Right lobe of liver (tissue), 6 donors: ENCODE results near the gene SLC2A8. TPM values are rescaled to one million over a fixed set of nuclear protein-coding genes. Genes with fewer than 3 reads are reported as not detected.
A peak's percentile ranks its signal among the peaks of the same experiment; 100 is the strongest.

Experiments
- ATAC-seq, 4 donors: fragments of 200-7000 bp; cut with Tn5 transposase; one replicate each; pipeline ENCODE4 v1.9.1; 2020; ENCODE audit warnings: mild to moderate bottlenecking in 4 of 4, moderate library complexity in 4 of 4
- DNase-seq, 3 donors: peaks; one replicate each; pipeline ENCODE4 v3.0.0-alpha.2; 2020
- H3K27ac ChIP-seq, 3 donors: fragments of 200-600 bp; one replicate each; pipeline ENCODE4 v1.8.0; 2022
- H3K27me3 ChIP-seq, 2 donors: fragments of 200-600 bp; one replicate each; pipeline ENCODE4 v1.8.0; 2022
- H3K36me3 ChIP-seq, 4 donors: fragments of 200-600 bp; sonication (generic) in 1 of 4; one replicate each; pipeline versions ENCODE4 v1.5.1 to v1.8.0; 2017 to 2022; ENCODE audit warnings: control low read depth in 1 of 4
- H3K4me1 ChIP-seq, 4 donors: fragments of 200-600 bp; sonication (generic) in 1 of 4; one replicate each; pipeline versions ENCODE4 v1.5.1 to v1.8.0; 2017 to 2022; ENCODE audit warnings: control low read depth in 1 of 4
- H3K4me3 ChIP-seq, 3 donors: fragments of 200-600 bp; one replicate each; pipeline ENCODE4 v1.8.0; 2022
- H3K9me3 ChIP-seq, 4 donors: fragments of 200-600 bp; sonication (generic) in 1 of 4; one replicate each; pipeline versions ENCODE4 v1.5.1 to v1.8.0; 2017 to 2022; ENCODE audit warnings: control low read depth in 1 of 4
- POLR2A ChIP-seq: fragments of 450-650 bp; IDR thresholded peaks from one replicate; pipeline ENCODE4 v1.6.1; 2017; ENCODE audit warnings: antibody characterized with exemption, mild to moderate bottlenecking
- WGBS: methylation state at CpG from one replicate; pipeline ENCODE4 v1.1.6; 2018; ENCODE audit warnings: low coverage, low lambda C conversion rate; ENCODE audit not compliant: insufficient coverage; ENCODE audit errors: missing lambda C conversion rate; 5-methylcytosine and 5-hydroxymethylcytosine counted together
- intact Hi-C, 2 donors: fragments of 100-400 bp; cut with DNase I; formaldehyde crosslinking; loops; one replicate each; pipeline versions ENCODE4 v1.11.2 to v1.14.1; 2022
- total RNA-seq, 6 experiments: library from RNA; depleted of rRNA in 2 of 6; stranded (reverse); fragments of >200 nt in 2 of 6; fragmentation: NEBNext Ultra II Directional in 3 of 6; extraction: Animal tissue kit (Norgen Biotek cat#: 25700) in 3 of 6; gene quantifications; one replicate each; pipeline versions ENCODE4 v1.1.0 to v1.2.4, GENCODE V29; 2016 to 2023
- TF ChIP-seq, protein P1 (sequence below), 4 donors: fragments of 200-600 bp in 3 of 4; fragments of 450-650 bp in 1 of 4; IDR thresholded peaks; one replicate each; pipeline versions ENCODE4 v1.5.1 to v1.8.0; 2016 to 2022; ENCODE audit warnings: antibody characterized with exemption in 4 of 4, mild to moderate bottlenecking in 2 of 4
- donor health status: DM: no; HTN: yes; CAD: no.
- donor health status: DM: no; HTN: no; CAD: no.
- donor health status: DM: no; HTN: no; CAD: no.
- donor health status: DM: no; HTN: yes; CAD: no.
- donor health status: DM: no; HTN: yes; CAD: no.

SLC2A8 gene
- total RNA-seq, 6 experiments from 2014 or later: 16.2 to 25.0 (median 18.8) TPM

DNA sequence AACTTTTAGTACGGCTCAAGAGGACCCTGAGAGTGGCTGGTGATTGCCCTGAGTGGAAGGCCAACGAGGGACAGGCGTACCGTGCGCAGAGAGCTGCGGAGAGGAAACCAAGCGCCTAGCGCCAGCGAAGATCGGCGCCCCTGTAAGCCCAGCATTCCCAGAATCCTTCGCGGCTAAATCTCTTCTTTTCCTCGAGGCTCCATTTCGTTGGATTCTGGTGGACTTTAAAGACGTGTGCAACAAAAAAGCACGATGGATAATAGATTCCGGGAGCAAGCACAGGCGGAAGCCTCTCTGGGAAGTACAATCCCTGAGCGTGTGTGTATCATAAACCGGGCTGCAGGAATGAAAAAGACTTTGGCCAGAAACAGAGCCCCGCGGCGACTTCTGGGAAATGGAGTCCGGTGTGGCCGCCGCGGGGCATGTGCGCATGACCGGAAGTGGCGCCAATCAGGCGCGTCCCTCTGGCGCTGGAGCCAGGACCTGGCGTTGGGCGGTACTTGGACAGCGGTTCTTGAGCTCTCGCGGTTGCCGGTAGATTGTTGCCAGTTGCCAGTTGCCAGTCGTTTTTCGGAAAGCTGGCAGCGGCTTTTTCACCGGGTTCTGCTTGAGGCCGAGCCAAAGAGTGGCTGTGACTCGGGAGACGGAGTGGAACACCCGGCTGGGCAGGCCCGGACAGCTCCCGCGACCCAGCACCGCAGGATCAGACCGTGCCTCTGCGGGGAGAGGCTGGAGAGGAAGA, 27.1 kb downstream of the SLC2A8 start, which contains the start of gene ZNF79:
Gene ZNF79, plus strand, starts transcription at position 449 of the 742 bp plus-strand sequence. CDS start 406 bp downstream, outside the sequence.
- Histone ChIP-seq H3K4me1 (peaks cover 0 to 38% (median 8%) of the 10 kb centered on the region in 4 donors), H3K4me3 (peak within 1 kb of the TSS; percentile 64 to 95 (median 89)), H3K27me3 (no peaks in the 10 kb centered on the region), H3K36me3 (peaks cover 0 to 9% (median 2%) of the 10 kb centered on the region in 4 donors), H3K27ac (peak within 1 kb of the TSS; percentile 65 to 92 (median 79)), H3K9me3 (no peaks in the 10 kb centered on the region)
- peak; percentile 64 for TF ChIP-seq POLR2A
- TF ChIP-seq, protein P1, sequence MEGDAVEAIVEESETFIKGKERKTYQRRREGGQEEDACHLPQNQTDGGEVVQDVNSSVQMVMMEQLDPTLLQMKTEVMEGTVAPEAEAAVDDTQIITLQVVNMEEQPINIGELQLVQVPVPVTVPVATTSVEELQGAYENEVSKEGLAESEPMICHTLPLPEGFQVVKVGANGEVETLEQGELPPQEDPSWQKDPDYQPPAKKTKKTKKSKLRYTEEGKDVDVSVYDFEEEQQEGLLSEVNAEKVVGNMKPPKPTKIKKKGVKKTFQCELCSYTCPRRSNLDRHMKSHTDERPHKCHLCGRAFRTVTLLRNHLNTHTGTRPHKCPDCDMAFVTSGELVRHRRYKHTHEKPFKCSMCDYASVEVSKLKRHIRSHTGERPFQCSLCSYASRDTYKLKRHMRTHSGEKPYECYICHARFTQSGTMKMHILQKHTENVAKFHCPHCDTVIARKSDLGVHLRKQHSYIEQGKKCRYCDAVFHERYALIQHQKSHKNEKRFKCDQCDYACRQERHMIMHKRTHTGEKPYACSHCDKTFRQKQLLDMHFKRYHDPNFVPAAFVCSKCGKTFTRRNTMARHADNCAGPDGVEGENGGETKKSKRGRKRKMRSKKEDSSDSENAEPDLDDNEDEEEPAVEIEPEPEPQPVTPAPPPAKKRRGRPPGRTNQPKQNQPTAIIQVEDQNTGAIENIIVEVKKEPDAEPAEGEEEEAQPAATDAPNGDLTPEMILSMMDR (IDR thresholded peaks at IDR 0.05): no peak
- ATAC-seq: peak; percentile 93 to 94 (median 94)
- intact Hi-C loops: no loop called here
- WGBS: 0% methylated on average over 13 of the region's 54 CpGs
- DNase-seq: peak; percentile 93 to 95 (median 95)

DNA sequence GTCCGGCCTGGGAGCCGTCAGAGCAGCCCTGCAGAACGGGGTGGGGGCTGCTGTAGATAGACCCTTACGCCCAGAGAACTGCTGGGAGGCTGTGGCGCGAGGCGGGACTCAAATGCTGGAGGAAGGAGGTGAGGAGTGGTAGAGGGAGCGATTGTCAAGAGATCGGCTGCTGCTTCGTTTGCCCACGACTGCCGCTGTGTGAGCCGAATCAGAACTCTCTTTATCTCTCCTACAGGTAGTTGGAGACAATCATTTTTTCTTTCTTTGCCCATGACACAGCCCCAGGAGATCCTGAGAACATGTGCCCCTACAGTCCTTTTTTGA, 27.7 kb downstream of the SLC2A8 start:
- H3K4me1 ChIP-seq: peaks cover 0 to 38% (median 8%) of the 10 kb centered on the region in 4 donors
- H3K36me3 ChIP-seq: peaks cover 0 to 13% (median 2%) of the 10 kb centered on the region in 4 donors
- peak overlapping the region; percentile 65 to 92 (median 79) for H3K27ac ChIP-seq
- no peaks in the 10 kb centered on the region for H3K27me3 ChIP-seq
- H3K4me3 ChIP-seq: peak overlapping the region; percentile 64 to 95 (median 89)
- TF ChIP-seq, protein P1 (IDR thresholded peaks at IDR 0.05): no peak
- TF ChIP-seq POLR2A: no peak
- intact Hi-C loops: no loop called here
- DNase-seq (no peak), ATAC-seq (peak in 3 of 4 donors; percentile 31 to 45 (median 40))
- 0% methylated on average over 9 of the region's 13 CpGs for WGBS
- no peaks in the 10 kb centered on the region for H3K9me3 ChIP-seq

DNA sequence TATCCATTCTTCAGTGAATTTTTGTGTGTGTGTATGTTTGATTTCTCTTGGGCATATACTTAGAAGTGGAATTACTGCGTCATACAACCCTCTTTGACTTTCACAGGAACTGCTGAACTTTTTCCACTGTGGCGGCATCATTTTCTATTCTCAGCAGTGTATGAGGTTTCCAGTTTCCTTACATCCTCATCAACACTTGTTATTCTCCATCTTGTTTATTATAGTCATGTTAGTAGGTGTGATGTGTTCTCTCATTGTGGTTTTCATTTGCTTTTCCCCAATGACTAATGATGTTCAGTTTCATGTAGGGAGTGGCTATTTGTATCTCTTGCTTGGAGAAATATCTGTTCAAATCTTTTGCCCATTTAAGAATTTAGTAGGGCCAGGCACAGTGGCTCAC, 29.8 kb downstream of the SLC2A8 start:
- no peak overlapping the region for H3K27ac ChIP-seq

DNA sequence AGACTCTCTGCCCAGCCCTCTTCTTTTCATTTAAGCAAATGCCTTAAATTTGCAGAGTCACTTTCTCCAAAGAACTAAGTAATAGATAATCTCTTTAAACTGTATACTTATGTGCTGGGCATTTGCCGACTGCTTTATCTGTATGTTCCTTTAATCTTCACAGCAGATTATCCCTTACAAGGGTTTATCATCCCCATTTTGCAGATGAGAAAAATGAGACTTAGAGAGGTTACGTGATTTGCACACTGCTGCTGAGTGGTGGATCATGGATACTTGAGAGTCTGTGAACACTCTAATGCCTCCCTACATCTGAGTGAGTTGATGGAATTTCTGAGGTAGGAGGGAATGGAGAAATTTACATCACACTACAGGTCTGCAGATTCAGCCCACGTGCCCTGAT, 31.4 kb downstream of the SLC2A8 start:
- no peak for TF ChIP-seq POLR2A
- TF ChIP-seq, protein P1 (IDR thresholded peaks at IDR 0.05): no peak
- ATAC-seq (no peak), DNase-seq (no peak)
- no peak overlapping the region for H3K4me3 ChIP-seq
- WGBS: 90% methylated on average over 3 of the region's 3 CpGs
- peaks cover 0 to 29% (median 2%) of the 10 kb centered on the region in 4 donors for H3K36me3 ChIP-seq
- no peaks in the 10 kb centered on the region for H3K9me3 ChIP-seq
- peaks cover 0 to 14% (median 5%) of the 10 kb centered on the region in 4 donors for H3K4me1 ChIP-seq
- H3K27ac ChIP-seq: no peak overlapping the region
- H3K27me3 ChIP-seq: no peaks in the 10 kb centered on the region
- intact Hi-C loops: no loop called here

More for the DNA sequence above, 29.8 kb downstream of the SLC2A8 start:
- DNase-seq (no peak), ATAC-seq (no peak)
- TF ChIP-seq, protein P1 (IDR thresholded peaks at IDR 0.05): no peak
- TF ChIP-seq POLR2A: no peak
- H3K4me3 ChIP-seq: no peak overlapping the region
- intact Hi-C loops: no loop called here
- H3K27me3 ChIP-seq: no peaks in the 10 kb centered on the region
- WGBS: 96% methylated on average over 2 of the region's 2 CpGs
- H3K4me1 ChIP-seq: peaks cover 0 to 29% (median 8%) of the 10 kb centered on the region in 4 donors
- peaks cover 0 to 22% (median 2%) of the 10 kb centered on the region in 4 donors for H3K36me3 ChIP-seq
- H3K9me3 ChIP-seq: no peaks in the 10 kb centered on the region
